Measurements from ENCODE around the gene NUDCD3. TPM values are rescaled to one million over a fixed set of nuclear protein-coding genes. Genes with fewer than 3 reads are reported as not detected.

The NUDCD3 gene
- total and polyA plus RNA-seq, 4 donors, result 15.4 to 30.7 (median 24.3) TPM

GRCh38 chr7:44348300-44348699 is 142.2 kb downstream of the NUDCD3 start (continued):
- no peak for TF ChIP-seq REST (IDR thresholded peaks at IDR 0.05)

- H3K9me3 ChIP-seq (ENCODE audit: control insufficient read depth in 4 of 4, low read length in 3 of 4), result no peaks in the 10 kb centered on the region
- TF ChIP-seq CTCF (IDR thresholded peaks at IDR 0.05; ENCODE audit: low read depth, low read length, missing input control) (no peak), RAD21 (IDR thresholded peaks at IDR 0.05) (no peak), JUND (IDR thresholded peaks at IDR 0.05) (no peak), SP1 (IDR thresholded peaks at IDR 0.05) (no peak), TAF1 (conservative IDR thresholded peaks at IDR 0.05) (no peak), HNF4G (IDR thresholded peaks at IDR 0.05) (no peak), FOXA1 (IDR thresholded peaks at IDR 0.05) (no peak), EGR1 (IDR thresholded peaks at IDR 0.05; ENCODE audit: low read depth in 2 of 2) (no peak), FOXA2 (IDR thresholded peaks at IDR 0.05) (no peak), HNF4A (conservative IDR thresholded peaks at IDR 0.05) (no peak), ZBTB33 (IDR thresholded peaks at IDR 0.05) (no peak), YY1 (IDR thresholded peaks at IDR 0.05) (no peak), RXRA (IDR thresholded peaks at IDR 0.05) (no peak), REST (IDR thresholded peaks at IDR 0.05) (no peak), ATF3 (IDR thresholded peaks at IDR 0.05) (no peak), MAX (IDR thresholded peaks at IDR 0.05) (no peak), NR2F2 (IDR thresholded peaks at IDR 0.05) (no peak)
- no peak for DNase-seq (ENCODE audit: low spot score)
- H3K36me3 ChIP-seq (ENCODE audit: control insufficient read depth in 4 of 4, insufficient read depth in 3 of 4, low read depth in 1 of 4, low read length in 3 of 4), result no peaks in the 10 kb centered on the region
- H3K27ac ChIP-seq (ENCODE audit: low read depth in 1 of 2, low read length in 2 of 2), result no peak overlapping the region
- H3K4me3 ChIP-seq (ENCODE audit: low read depth in 1 of 3, low read length in 3 of 3), result no peak overlapping the region
- no peaks in the 10 kb centered on the region for H3K27me3 ChIP-seq (ENCODE audit: control insufficient read depth in 4 of 4, insufficient read depth in 4 of 4, low read length in 3 of 4)
- no peak overlapping the region for H3K9ac ChIP-seq (ENCODE audit: low read depth in 1 of 2, low read length in 2 of 2)
- H3K4me1 ChIP-seq (ENCODE audit: control insufficient read depth in 4 of 4, insufficient read depth in 4 of 4, low read length in 3 of 4), result no peaks in the 10 kb centered on the region
Measured at GRCh38 chr7:44347546-44348114, 142.8 kb downstream of the NUDCD3 start.

All from liver (tissue), 9 donors.